H1 (cell line): ENCODE measurements around the gene AFF1. TPM values are rescaled to one million over a fixed set of nuclear protein-coding genes. Genes with fewer than 3 reads are reported as not detected.
"Not testable (repeated sequence)": the region's sequence is repeated elsewhere in the genome, so short reads cannot be mapped to it uniquely, and the experiment has no call there.

ENCODE experiments used
- CTCF ChIA-PET: fragments of 300-600 bp; sonication (Branson Sonifier 250); formaldehyde crosslinking; loops from one replicate; lab custom pipeline; 2021; ENCODE audit not compliant: partially characterized antibody; lab: Charles Lee
- POLR2A ChIA-PET: fragments of 300-600 bp; sonication (Branson Sonifier 250); formaldehyde crosslinking; loops from one replicate; lab custom pipeline; 2021; ENCODE audit warnings: inconsistent platforms; ENCODE audit not compliant: partially characterized antibody; lab: Charles Lee
- DNase-seq, 2 experiments: peaks; one replicate each; pipeline versions ENCODE4 v3.0.0 to v3.0.0-alpha.2; 2010 to 2022; ENCODE audit warnings: low spot score in 2 of 2, low read depth in 1 of 2, mixed read lengths in 1 of 2
- FAIRE-seq: peaks from 2 replicates; lab custom pipeline; 2011; peaks lifted over from hg19 to GRCh38; lab: Jason Lieb, UNC
- H2AFZ ChIP-seq: 2 replicates; pipeline ENCODE4 v1.8.1; 2012; ENCODE audit warnings: low read length, inconsistent platforms
- H2AK5ac ChIP-seq: 2 replicates; pipeline ENCODE4 v1.6.1; 2013; ENCODE audit warnings: low read depth, low read length
- H2BK120ac ChIP-seq: replicated peaks from 2 replicates; pipeline ENCODE3; 2013; ENCODE audit warnings: low read depth, low read length, inconsistent platforms
- H2BK12ac ChIP-seq: 2 replicates; pipeline ENCODE4 v1.6.1; 2013; ENCODE audit warnings: low read depth, low read length
- H2BK15ac ChIP-seq: 2 replicates; pipeline ENCODE4 v1.6.1; 2013; ENCODE audit warnings: low read length
- H2BK20ac ChIP-seq: 2 replicates; pipeline ENCODE4 v1.6.1; 2013; ENCODE audit warnings: low read length
- H2BK5ac ChIP-seq: 2 replicates; pipeline ENCODE4 v1.6.1; 2013; ENCODE audit warnings: low read depth, low read length
- H3K14ac ChIP-seq: 2 replicates; pipeline ENCODE4 v1.6.1; 2013; ENCODE audit warnings: inconsistent platforms; ENCODE audit not compliant: insufficient read length
- H3K18ac ChIP-seq: 2 replicates; pipeline ENCODE4 v1.6.1; 2013; ENCODE audit warnings: low read length; ENCODE audit errors: extremely low read depth
- H3K23ac ChIP-seq: 2 replicates; pipeline ENCODE4 v1.6.1; 2013; ENCODE audit warnings: inconsistent platforms; ENCODE audit not compliant: insufficient read length
- H3K23me2 ChIP-seq: 2 replicates; pipeline ENCODE4 v1.6.1; 2013; ENCODE audit warnings: low read depth, low read length
- H3K27ac ChIP-seq: 2 replicates; pipeline ENCODE4 v1.6.1; 2011; ENCODE audit warnings: low read depth, low read length, inconsistent platforms
- H3K27me3 ChIP-seq, 4 experiments: replicated peaks in 1 of 4; 1 replicate in 1 of 4; 2 replicates in 3 of 4; pipeline versions ENCODE4 v1.6.1 to v1.8.1; 2011 to 2013; ENCODE audit warnings: low read length in 3 of 4, mild to moderate bottlenecking in 3 of 4, inconsistent platforms in 2 of 4, mixed read lengths in 2 of 4, moderate library complexity in 1 of 4; ENCODE audit not compliant: control insufficient read depth in 3 of 4, insufficient read depth in 3 of 4; ENCODE audit errors: extremely low read depth in 1 of 4
- H3K36me3 ChIP-seq, 4 experiments: 2 replicates each; pipeline versions ENCODE4 v1.6.1 to v1.8.1; 2011 to 2013; ENCODE audit warnings: mild to moderate bottlenecking in 4 of 4, low read length in 3 of 4, moderate library complexity in 2 of 4, control low read depth in 1 of 4, inconsistent platforms in 1 of 4; ENCODE audit not compliant: insufficient read depth in 4 of 4, control insufficient read depth in 2 of 4
- H3K4ac ChIP-seq: replicated peaks from 2 replicates; pipeline ENCODE3; 2013; ENCODE audit warnings: low read length, low read depth, mixed read lengths, inconsistent platforms; ENCODE audit not compliant: insufficient read length
- H3K4me1 ChIP-seq, 4 experiments: replicated peaks in 1 of 4; 1 replicate in 1 of 4; 2 replicates in 3 of 4; pipeline versions ENCODE4 v1.6.1 to v1.8.1; 2011 to 2013; ENCODE audit warnings: low read length in 3 of 4, inconsistent platforms in 2 of 4, mixed read lengths in 1 of 4; ENCODE audit not compliant: insufficient read depth in 4 of 4, control insufficient read depth in 3 of 4
- H3K4me2 ChIP-seq, 2 experiments: 2 replicates each; pipeline versions ENCODE4 v1.6.1 to v1.8.1; 2011 to 2013; ENCODE audit warnings: low read depth in 2 of 2, low read length in 2 of 2, control low read depth in 1 of 2, inconsistent platforms in 1 of 2, mild to moderate bottlenecking in 1 of 2; ENCODE audit not compliant: insufficient read depth in 1 of 2
- H3K4me3 ChIP-seq, 4 experiments: fragments of 200-600, 300-600 bp in 1 of 4; sonication (generic), shearing (Covaris generic), sonication (Bioruptor Twin) in 1 of 4; 2 replicates each; pipeline versions ENCODE4 v1.5.1 to v1.8.1; 2011 to 2016; ENCODE audit warnings: low read length in 4 of 4, low read depth in 3 of 4, control low read depth in 2 of 4, inconsistent platforms in 2 of 4, mild to moderate bottlenecking in 2 of 4, mixed read lengths in 1 of 4, moderate library complexity in 1 of 4; ENCODE audit not compliant: insufficient read depth in 2 of 4; ENCODE audit errors: extremely low read depth in 1 of 4
- H3K56ac ChIP-seq: replicated peaks from 2 replicates; pipeline ENCODE3; 2013; ENCODE audit warnings: low read depth, mild to moderate bottlenecking, mixed read lengths, low read length, inconsistent platforms; ENCODE audit not compliant: insufficient read length
- H3K79me1 ChIP-seq: 2 replicates; pipeline ENCODE4 v1.6.1; 2013; ENCODE audit warnings: low read depth, low read length, control low read depth
- H3K79me2 ChIP-seq, 2 experiments: 2 replicates each; pipeline versions ENCODE4 v1.6.1 to v1.8.1; 2012 to 2013; ENCODE audit warnings: low read length in 2 of 2, mild to moderate bottlenecking in 2 of 2, inconsistent platforms in 1 of 2; ENCODE audit not compliant: insufficient read depth in 2 of 2, control insufficient read depth in 1 of 2
- H3K9ac ChIP-seq, 4 experiments: replicated peaks in 1 of 4; 1 replicate in 1 of 4; 2 replicates in 3 of 4; pipeline versions ENCODE4 v1.6.1 to v1.8.1; 2011 to 2013; ENCODE audit warnings: low read depth in 3 of 4, low read length in 3 of 4, control low read depth in 2 of 4, mild to moderate bottlenecking in 2 of 4, moderate library complexity in 2 of 4, inconsistent platforms in 1 of 4; ENCODE audit errors: extremely low read depth in 1 of 4
- H3K9me3 ChIP-seq, 2 experiments: 2 replicates each; pipeline versions ENCODE4 v1.6.1 to v1.8.1; 2012 to 2013; ENCODE audit warnings: mild to moderate bottlenecking in 2 of 2, moderate library complexity in 2 of 2, control low read depth in 1 of 2, inconsistent platforms in 1 of 2, low read depth in 1 of 2, low read length in 1 of 2, mixed read lengths in 1 of 2; ENCODE audit not compliant: insufficient read depth in 2 of 2
- H4K20me1 ChIP-seq, 2 experiments: replicated peaks in 1 of 2; 2 replicates each; pipeline versions ENCODE3 to v1.8.1; 2011 to 2013; ENCODE audit warnings: inconsistent platforms in 2 of 2, low read length in 2 of 2, mild to moderate bottlenecking in 1 of 2; ENCODE audit not compliant: insufficient read depth in 2 of 2, control insufficient read depth in 1 of 2
- H4K5ac ChIP-seq: 2 replicates; pipeline ENCODE4 v1.6.1; 2013; ENCODE audit warnings: low read length, low read depth, mixed read lengths, inconsistent platforms; ENCODE audit not compliant: insufficient read length
- H4K8ac ChIP-seq: 2 replicates; pipeline ENCODE4 v1.8.0; 2013; ENCODE audit warnings: mild to moderate bottlenecking, moderate library complexity, low read length, inconsistent platforms; ENCODE audit not compliant: insufficient read depth; ENCODE audit errors: extremely low read depth
- H4K91ac ChIP-seq: replicated peaks from 2 replicates; pipeline ENCODE3; 2013; ENCODE audit warnings: low read length, mixed read lengths, inconsistent platforms; ENCODE audit not compliant: insufficient read length
- WGBS, 2 experiments: shearing (Covaris generic) in 1 of 2; methylation state at CpG; one replicate each; pipeline versions ENCODE4 v1.1.6 to v1.1.7; 2013 to 2015; ENCODE audit warnings: low lambda C conversion rate in 2 of 2, mixed read lengths in 2 of 2, inconsistent platforms in 1 of 2, low coverage in 1 of 2, missing lambda C conversion rate in 1 of 2; ENCODE audit not compliant: insufficient replicate concordance in 2 of 2, insufficient coverage in 1 of 2, insufficient read length in 1 of 2; ENCODE audit errors: extremely low coverage in 1 of 2, missing lambda C conversion rate in 1 of 2; 5-methylcytosine and 5-hydroxymethylcytosine counted together
- polyA plus RNA-seq, 7 experiments: library from polyadenylated mRNA; depleted of rRNA in 3 of 7; stranded (reverse) in 5 of 7; unstranded in 2 of 7; fragments of >200 nt in 5 of 7; fragments of 200-250 nt in 2 of 7; gene quantifications; 1 replicate in 5 of 7; 2 replicates in 1 of 7; 4 replicates in 1 of 7; pipeline versions ENCODE4 v1.2.1 to v1.2.3, GENCODE V29; 2011 to 2013; ENCODE audit warnings: missing spikeins in 2 of 7, mixed read lengths in 2 of 7
- total RNA-seq: library from RNA; stranded (reverse); fragmentation: NEBNext Ultra II Directional; extraction: Animal tissue kit (Norgen Biotek cat#: 25700); gene quantifications from 2 replicates; pipeline ENCODE4 v1.2.1, GENCODE V29; 2021

Gene AFF1
- total and polyA plus RNA-seq, 2 of the 8 experiments (the other 6 are each of a cell fraction or from before 2014, with no cell fraction given) = 14.8 to 85.5 TPM

- H2BK12ac ChIP-seq, H4K5ac ChIP-seq, H3K4me1 ChIP-seq, FAIRE-seq, H3K4me2 ChIP-seq, H3K4ac ChIP-seq, H2BK15ac ChIP-seq, H3K27me3 ChIP-seq, H3K23ac ChIP-seq, H2AFZ ChIP-seq, H3K9ac ChIP-seq, H4K91ac ChIP-seq, DNase-seq, H3K36me3 ChIP-seq, H3K18ac ChIP-seq, H3K14ac ChIP-seq, H2AK5ac ChIP-seq, H3K79me1 ChIP-seq, H4K20me1 ChIP-seq, H3K9me3 ChIP-seq, H3K23me2 ChIP-seq, H2BK5ac ChIP-seq, H2BK20ac ChIP-seq, H3K4me3 ChIP-seq, CTCF ChIA-PET, H4K8ac ChIP-seq, H3K27ac ChIP-seq, H2BK120ac ChIP-seq, H3K56ac ChIP-seq: not testable (repeated sequence)
- WGBS, 2 experiments = 95% methylated on average over 3 of the region's 6 CpGs; no CpG with 5 or more reads in 1 of the 2 experiments
- peaks cover 0 to 54% of the 10 kb centered on the region in 2 experiments; a peak in 2 of 4 replicates for H3K79me2 ChIP-seq
- POLR2A ChIA-PET = interaction anchor here (3.1 kb wide), 1 partner anchor 10 kb away, joined by 24 read pairs; no protein-coding TSS in a partner anchor
Observed at GRCh38 chr4:86996510-86996909, 61.7 kb downstream of the AFF1 start.
